ENCODE results near the gene ITM2C. TPM values are rescaled to one million over a fixed set of nuclear protein-coding genes. Genes with fewer than 3 reads are reported as not detected.

ITM2C gene
- total RNA-seq, 8 experiments from 2014 or later, result 25.9 to 442 (median 57.6) TPM

DNA sequence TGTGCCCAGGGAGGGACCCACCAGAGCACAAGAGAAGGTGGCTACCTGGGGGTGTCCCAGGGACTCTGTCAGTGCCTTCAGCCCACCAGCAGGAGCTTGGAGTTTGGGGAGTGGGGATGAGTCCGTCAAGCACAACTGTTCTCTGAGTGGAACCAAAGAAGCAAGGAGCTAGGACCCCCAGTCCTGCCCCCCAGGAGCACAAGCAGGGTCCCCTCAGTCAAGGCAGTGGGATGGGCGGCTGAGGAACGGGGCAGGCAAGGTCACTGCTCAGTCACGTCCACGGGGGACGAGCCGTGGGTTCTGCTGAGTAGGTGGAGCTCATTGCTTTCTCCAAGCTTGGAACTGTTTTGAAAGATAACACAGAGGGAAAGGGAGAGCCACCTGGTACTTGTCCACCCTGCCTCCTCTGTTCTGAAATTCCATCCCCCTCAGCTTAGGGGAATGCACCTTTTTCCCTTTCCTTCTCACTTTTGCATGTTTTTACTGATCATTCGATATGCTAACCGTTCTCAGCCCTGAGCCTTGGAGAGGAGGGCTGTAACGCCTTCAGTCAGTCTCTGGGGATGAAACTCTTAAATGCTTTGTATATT is 14.0 kb downstream of the ITM2C start:
- no peak for ATAC-seq (replicated peaks in 6 of 8)
- in situ Hi-C loops (cut with MboI; ENCODE audit: low pct_unique_long_range_greater_than_20kb in 2 of 9, low sequenced_read_pairs in 9 of 9, unreplicated experiment in 9 of 9), result no loop called here
- Histone ChIP-seq H3K27ac (no peak overlapping the region), H3K4me1 (replicated peaks in 1 of 2) (no peaks in the 10 kb centered on the region), H3K4me3 (no peak overlapping the region)
- WGBS, 10 experiments, result 78 to 100% (median 88%) methylated on average over 1 to 6 of the region's 10 CpGs; no CpG with 5 or more reads in 4 of the 10 experiments

DNA sequence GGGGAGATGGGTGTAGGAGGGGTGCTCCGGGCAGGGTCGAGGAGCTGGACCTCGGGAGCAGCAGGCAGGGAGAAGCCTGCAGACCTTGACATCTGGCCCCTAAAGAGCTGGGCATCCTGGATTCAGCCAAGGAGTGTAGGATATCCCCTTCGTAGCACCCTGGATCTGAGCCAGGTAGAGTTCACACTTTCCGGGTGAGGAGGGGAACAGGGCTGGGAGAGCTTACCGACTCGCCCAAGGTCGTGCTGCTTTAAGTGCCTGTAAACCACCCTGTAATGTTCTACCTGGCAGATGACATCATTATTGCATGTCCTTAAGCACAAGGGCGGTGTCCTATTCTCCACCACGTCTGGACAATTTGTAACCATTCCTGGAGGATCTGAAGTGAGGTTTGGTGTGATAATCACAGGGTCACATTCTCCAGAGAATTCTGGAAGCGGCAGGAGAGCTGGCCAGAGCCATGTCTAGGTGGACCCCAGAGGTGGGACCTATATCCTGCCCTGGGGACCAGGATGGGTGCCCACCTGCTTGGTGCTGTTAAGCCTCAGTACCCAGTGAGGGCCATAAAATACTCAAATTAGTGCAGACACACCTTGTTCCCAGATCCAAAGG is 14.6 kb downstream of the ITM2C start:
- in situ Hi-C loops (cut with MboI; ENCODE audit: low pct_unique_long_range_greater_than_20kb in 2 of 9, low sequenced_read_pairs in 9 of 9, unreplicated experiment in 9 of 9), result no loop called here
- Histone ChIP-seq H3K4me1 (replicated peaks in 1 of 2) (no peaks in the 10 kb centered on the region), H3K27ac (no peak overlapping the region), H3K4me3 (no peak overlapping the region)
- peak in 2 of 8 experiments; percentile 12 to 30 for ATAC-seq (replicated peaks in 6 of 8)
- 56 to 100% (median 90%) methylated on average over 1 to 8 of the region's 11 CpGs; no CpG with 5 or more reads in 3 of the 10 experiments for WGBS, 10 experiments

DNA sequence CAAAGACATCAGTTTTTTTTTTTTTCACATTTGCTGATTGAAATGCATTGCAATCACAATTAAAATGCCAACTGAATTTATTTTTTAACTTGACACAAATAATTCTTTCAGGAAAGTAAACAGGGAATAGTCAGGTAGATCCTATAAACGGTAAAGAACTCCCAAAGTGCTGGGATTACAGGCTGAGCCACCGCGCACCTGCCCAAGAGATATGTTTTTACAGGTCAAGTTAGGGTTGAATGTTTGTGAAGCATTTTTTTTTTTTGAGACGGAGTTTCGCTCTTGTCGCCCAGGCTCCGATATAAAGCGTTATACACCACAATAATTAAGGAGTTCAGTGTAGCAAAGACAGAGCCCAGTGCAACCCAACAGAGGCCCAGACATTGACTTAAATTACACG is 15.1 kb downstream of the ITM2C start:
- Histone ChIP-seq H3K27ac (no peak overlapping the region), H3K4me3 (no peak overlapping the region), H3K4me1 (replicated peaks in 1 of 2) (peaks cover 0 to 3% of the 10 kb centered on the region in 2 donors)
- WGBS, 10 experiments, result 43 to 97% (median 84%) methylated on average over 3 to 9 of the region's 9 CpGs; no CpG with 5 or more reads in 1 of the 10 experiments
- in situ Hi-C loops (cut with MboI; ENCODE audit: low pct_unique_long_range_greater_than_20kb in 2 of 9, low sequenced_read_pairs in 9 of 9, unreplicated experiment in 9 of 9), result no loop called here
- ATAC-seq (replicated peaks in 6 of 8), result no peak

DNA sequence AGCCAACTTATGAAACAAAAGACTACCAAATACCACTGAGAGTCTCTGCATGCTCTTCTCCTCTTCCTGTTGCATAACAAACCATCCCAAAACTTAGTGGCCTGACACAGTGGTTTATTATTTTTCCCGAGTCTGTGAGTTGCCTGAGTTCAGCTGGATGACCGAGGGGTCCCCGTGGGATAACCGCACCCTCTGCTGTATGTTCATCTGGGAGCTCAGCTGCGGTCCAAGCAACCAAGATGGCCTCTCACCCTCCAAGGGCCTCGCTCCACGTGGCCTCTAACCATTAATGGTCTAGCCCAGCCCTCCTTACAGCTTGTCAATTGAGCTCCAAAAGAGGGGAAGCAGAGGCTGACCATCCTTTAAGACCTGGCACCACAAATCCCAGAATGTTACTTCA is 17.1 kb downstream of the ITM2C start:
- in situ Hi-C loops (cut with MboI; ENCODE audit: low pct_unique_long_range_greater_than_20kb in 2 of 9, low sequenced_read_pairs in 9 of 9, unreplicated experiment in 9 of 9), result no loop called here
- no peak for ATAC-seq (replicated peaks in 6 of 8)
- H3K27ac ChIP-seq, result no peak overlapping the region
- WGBS, 10 experiments, result 60 to 96% (median 88%) methylated on average over 1 to 7 of the region's 7 CpGs; no CpG with 5 or more reads in 4 of the 10 experiments
- H3K4me3 ChIP-seq, result no peak overlapping the region
- peaks cover 14 to 22% of the 10 kb centered on the region in 2 donors for H3K4me1 ChIP-seq (replicated peaks in 1 of 2)

DNA sequence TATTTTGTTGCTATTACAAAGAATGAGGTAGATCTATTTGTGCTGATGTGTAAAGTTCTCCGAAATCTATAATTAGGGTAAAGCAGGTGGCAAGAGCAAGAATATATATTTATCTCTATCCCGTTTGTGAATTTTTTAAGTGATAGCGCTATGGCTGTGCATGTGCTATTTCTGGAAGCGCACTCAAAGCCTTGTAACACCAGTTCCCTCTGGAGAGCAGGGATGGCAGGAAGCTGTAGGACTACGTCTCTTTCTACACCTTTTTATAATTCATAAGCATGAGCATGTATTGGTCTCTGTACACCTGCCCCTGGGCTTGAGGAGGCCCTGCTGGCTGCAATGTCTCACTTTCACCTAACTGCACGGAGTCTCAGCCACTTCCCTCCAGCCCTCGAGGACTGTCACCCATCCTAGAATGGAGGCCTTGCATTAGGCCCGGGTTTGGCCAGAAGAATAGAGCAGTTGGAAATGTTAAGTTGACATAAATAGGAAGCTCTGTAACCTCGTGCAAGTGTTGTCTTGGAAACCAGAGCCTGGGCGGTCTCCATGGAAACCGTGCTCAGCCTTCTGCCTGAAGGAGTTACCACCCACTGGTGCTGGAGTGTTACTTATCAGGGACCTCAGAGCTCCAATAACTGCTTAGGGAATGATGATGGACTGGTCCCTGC is 20.9 kb downstream of the ITM2C start:
- ATAC-seq (replicated peaks in 6 of 8), result peak; percentile 88 to 98 (median 97)

DNA sequence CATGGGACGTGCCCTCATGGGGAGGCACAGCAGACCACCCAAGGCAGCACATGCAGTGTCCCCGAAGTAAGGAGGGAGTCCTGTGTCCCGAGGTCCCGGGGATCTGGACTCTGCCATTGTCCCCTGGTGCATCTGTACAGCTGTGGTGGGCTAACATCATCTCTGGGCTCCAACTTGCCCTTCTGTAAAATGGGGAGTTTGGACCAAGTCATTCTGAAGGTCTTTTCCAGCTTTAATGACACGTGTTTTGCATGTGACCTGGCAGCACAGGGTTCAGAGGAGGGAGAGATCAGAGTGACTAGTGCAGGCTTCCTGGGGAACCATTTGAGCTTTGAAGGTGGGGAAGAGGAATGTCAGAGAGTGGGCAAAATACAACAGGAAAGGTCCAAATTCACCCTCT is 21.5 kb downstream of the ITM2C start:
- H3K4me3 ChIP-seq, result no peak overlapping the region
- in situ Hi-C loops (cut with MboI; ENCODE audit: low pct_unique_long_range_greater_than_20kb in 2 of 9, low sequenced_read_pairs in 9 of 9, unreplicated experiment in 9 of 9), result no loop called here
- H3K4me1 ChIP-seq (replicated peaks in 1 of 2), result peaks cover 26 to 28% of the 10 kb centered on the region in 2 donors
- peak overlapping the region; percentile 81 to 84 for H3K27ac ChIP-seq
- ATAC-seq (replicated peaks in 6 of 8), result peak in 5 of 8 experiments; percentile 3 to 14 (median 11)
- WGBS, 10 experiments, result 45 to 49% methylated on average over 3 to 4 of the region's 5 CpGs; no CpG with 5 or more reads in 8 of the 10 experiments

More for the DNA sequence above, 20.9 kb downstream of the ITM2C start:
- H3K27ac ChIP-seq, result peak overlapping the region; percentile 81 to 84
- 20 to 100% (median 42%) methylated on average over 1 to 9 of the region's 11 CpGs; no CpG with 5 or more reads in 1 of the 10 experiments for WGBS, 10 experiments
- no peak overlapping the region for H3K4me3 ChIP-seq
- in situ Hi-C loops (cut with MboI; ENCODE audit: low pct_unique_long_range_greater_than_20kb in 2 of 9, low sequenced_read_pairs in 9 of 9, unreplicated experiment in 9 of 9), result no loop called here
- H3K4me1 ChIP-seq (replicated peaks in 1 of 2), result peaks cover 20 to 28% of the 10 kb centered on the region in 2 donors

DNA sequence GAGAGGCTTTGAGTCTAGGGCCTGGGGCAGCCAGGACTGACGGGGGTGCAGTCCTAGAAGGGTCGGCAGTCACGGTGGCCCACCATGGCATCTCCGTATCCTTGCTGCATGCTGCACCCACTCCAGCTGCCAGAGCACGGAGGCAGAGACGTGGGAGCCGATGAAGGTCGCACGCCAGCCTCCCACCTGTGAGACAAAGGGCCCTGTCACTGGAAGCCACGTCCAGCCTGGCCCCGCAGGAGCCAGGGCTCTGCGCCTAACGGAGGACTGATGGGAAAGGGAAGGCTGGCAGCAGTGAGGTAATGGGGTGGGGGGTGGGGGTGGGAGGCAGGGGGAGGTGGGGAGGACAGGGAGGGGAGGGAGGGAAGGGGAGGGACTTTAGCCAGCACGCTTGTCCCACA is 21.9 kb downstream of the ITM2C start:
- peak overlapping the region; percentile 81 to 84 for H3K27ac ChIP-seq
- in situ Hi-C loops (cut with MboI; ENCODE audit: low pct_unique_long_range_greater_than_20kb in 2 of 9, low sequenced_read_pairs in 9 of 9, unreplicated experiment in 9 of 9), result no loop called here
- no CpG with 5 or more reads among the region's 14 CpGs for WGBS, 10 experiments
- H3K4me3 ChIP-seq, result no peak overlapping the region
- ATAC-seq (replicated peaks in 6 of 8), result peak in 4 of 8 experiments; percentile 15 to 25 (median 20)
- peaks cover 28% of the 10 kb centered on the region in 2 donors for H3K4me1 ChIP-seq (replicated peaks in 1 of 2)

DNA sequence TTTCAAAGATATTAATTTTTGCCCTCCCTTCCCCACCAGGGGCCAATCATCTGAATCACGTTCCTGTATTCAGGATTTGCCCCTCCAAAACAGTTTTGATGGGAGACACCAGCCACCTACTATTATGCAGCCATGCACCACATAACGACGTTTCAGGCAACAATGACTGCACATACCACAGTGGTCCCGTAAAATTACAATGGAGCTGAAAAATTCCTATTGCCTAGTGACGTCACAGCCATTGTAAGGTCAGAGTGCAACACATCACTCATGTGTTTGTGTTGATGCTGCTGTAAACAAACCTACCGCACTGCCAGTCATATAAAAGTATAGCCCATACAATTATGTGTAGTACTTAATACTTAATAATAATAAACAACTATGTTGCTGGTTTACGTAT is 22.6 kb downstream of the ITM2C start:
- Histone ChIP-seq H3K27ac (no peak overlapping the region), H3K4me1 (replicated peaks in 1 of 2) (peaks cover 28% of the 10 kb centered on the region in 2 donors), H3K4me3 (no peak overlapping the region)
- no peak for ATAC-seq (replicated peaks in 6 of 8)
- WGBS, 10 experiments, result 46 to 100% (median 69%) methylated on average over 1 to 7 of the region's 7 CpGs
- in situ Hi-C loops (cut with MboI; ENCODE audit: low pct_unique_long_range_greater_than_20kb in 2 of 9, low sequenced_read_pairs in 9 of 9, unreplicated experiment in 9 of 9), result no loop called here

DNA sequence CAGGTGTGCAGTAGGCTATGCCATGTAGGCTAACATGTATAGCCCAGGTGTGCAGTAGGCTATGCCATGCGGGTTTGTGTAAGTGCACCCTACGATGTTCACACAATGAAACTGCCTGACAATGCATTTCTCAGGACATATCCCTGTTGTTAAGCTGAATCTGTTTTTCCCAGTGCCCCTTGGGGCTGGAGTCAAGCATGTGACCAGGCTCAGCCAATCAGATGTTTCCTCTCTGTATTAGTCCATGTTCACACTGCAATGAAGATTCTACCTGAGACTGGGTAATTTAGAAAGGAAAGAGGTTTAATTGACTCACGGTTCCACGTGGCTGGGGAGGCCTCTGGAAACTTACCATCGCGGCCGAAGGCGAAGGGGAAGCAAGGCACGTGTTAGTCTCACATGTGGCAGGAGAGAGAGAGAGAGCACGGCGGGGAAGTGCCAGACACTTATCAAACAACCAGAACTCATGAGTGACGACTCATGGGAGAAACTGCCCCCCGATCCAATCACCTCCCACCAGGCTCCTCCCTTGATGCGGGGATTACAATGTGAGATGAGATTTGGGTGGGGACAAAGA is 24.2 kb downstream of the ITM2C start:
- H3K27ac ChIP-seq, result no peak overlapping the region
- in situ Hi-C loops (cut with MboI; ENCODE audit: low pct_unique_long_range_greater_than_20kb in 2 of 9, low sequenced_read_pairs in 9 of 9, unreplicated experiment in 9 of 9), result no loop called here
- H3K4me3 ChIP-seq, result no peak overlapping the region
- WGBS, 10 experiments, result 57 to 100% (median 95%) methylated on average over 1 to 9 of the region's 14 CpGs; no CpG with 5 or more reads in 2 of the 10 experiments
- peaks cover 28 to 38% of the 10 kb centered on the region in 2 donors for H3K4me1 ChIP-seq (replicated peaks in 1 of 2)
- no peak for ATAC-seq (replicated peaks in 6 of 8)

DNA sequence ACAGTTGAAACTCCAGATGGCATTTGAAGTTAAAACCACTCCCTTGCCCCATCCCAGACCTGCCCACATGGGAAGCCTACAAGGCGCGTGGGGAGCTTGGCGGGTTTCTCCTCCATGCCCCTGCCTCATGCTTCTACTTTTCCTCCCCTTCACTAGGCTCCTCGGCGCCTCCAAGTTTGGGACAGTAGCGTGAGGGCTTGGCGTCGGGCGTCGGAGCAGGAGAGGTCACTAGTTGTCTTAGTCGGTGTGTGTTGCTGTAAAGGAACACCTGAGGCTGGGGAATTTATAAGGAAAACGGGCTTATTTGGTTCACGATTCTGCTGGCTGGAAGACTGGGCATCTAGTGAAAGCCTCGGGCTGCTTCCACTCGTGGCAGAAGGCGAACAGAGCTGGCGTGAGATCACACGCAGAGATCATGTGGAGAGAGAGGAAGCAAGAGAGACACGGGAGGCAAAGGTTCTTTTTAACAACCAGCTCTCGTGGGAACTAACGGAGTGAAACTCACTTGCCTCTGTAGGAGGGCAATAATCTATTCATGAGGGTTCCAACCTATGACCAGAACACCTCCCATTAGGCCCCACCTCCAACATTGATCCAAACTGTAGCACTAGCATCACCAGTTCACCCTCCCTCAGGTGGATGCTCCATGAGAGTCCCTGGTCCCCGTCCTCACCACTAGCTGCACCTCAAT is 25.3 kb downstream of the ITM2C start:
- in situ Hi-C loops (cut with MboI; ENCODE audit: low pct_unique_long_range_greater_than_20kb in 2 of 9, low sequenced_read_pairs in 9 of 9, unreplicated experiment in 9 of 9), result no loop called here
- ATAC-seq (replicated peaks in 6 of 8), result no peak
- 41 to 100% (median 84%) methylated on average over 1 to 16 of the region's 22 CpGs; no CpG with 5 or more reads in 1 of the 10 experiments for WGBS, 10 experiments
- H3K4me1 ChIP-seq (replicated peaks in 1 of 2), result peaks cover 23 to 45% of the 10 kb centered on the region in 2 donors
- H3K27ac ChIP-seq, result no peak overlapping the region
- H3K4me3 ChIP-seq, result no peak overlapping the region

DNA sequence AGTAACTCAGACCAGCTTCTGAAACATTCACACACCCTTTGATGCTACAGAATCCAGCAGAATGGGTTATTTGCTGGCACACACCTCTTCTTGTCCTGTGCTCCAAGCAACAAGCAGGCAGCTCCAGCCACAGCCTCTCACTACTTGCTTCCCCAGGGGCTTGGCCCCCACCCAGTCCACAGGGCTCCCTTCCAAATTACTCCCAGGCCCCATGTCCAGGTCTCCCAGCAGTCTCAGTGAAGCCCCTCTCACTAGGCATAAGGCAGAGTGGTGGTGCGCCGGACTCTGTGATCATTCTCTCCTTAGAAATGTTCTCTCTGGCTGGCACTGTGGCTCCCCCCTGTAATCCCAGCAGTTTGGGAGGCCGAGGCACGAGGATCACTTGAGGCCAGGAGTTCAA is 25.9 kb downstream of the ITM2C start:
- Histone ChIP-seq H3K4me1 (replicated peaks in 1 of 2) (peaks cover 17 to 41% of the 10 kb centered on the region in 2 donors), H3K4me3 (no peak overlapping the region), H3K27ac (no peak overlapping the region)
- no peak for ATAC-seq (replicated peaks in 6 of 8)
- in situ Hi-C loops (cut with MboI; ENCODE audit: low pct_unique_long_range_greater_than_20kb in 2 of 9, low sequenced_read_pairs in 9 of 9, unreplicated experiment in 9 of 9), result no loop called here
- 63 to 100% (median 96%) methylated on average over 1 to 4 of the region's 4 CpGs; no CpG with 5 or more reads in 4 of the 10 experiments for WGBS, 10 experiments

DNA sequence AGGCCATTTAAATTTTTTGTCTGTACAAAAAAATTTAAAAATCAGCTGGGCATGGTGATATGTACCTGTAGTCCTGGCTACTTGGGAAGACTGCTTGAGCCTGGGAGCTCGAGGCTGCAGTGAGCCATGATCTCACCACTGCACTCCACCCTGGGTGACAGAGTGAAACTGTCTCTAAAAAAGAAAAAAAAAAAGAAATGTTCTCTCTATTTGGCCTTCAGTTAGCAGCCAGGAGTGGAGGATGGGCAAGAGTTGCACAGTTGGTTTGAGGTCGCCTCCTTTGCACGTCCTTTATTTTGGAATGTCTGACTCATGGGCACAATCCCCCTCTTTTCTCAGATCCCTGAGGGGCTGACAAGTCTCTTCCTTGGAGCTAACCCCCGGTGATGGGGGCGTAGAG is 26.3 kb downstream of the ITM2C start:
- Histone ChIP-seq H3K4me3 (no peak overlapping the region), H3K4me1 (replicated peaks in 1 of 2) (peaks cover 14 to 38% of the 10 kb centered on the region in 2 donors), H3K27ac (no peak overlapping the region)
- 62 to 88% (median 72%) methylated on average over 2 to 5 of the region's 5 CpGs; no CpG with 5 or more reads in 6 of the 10 experiments for WGBS, 10 experiments
- in situ Hi-C loops (cut with MboI; ENCODE audit: low pct_unique_long_range_greater_than_20kb in 2 of 9, low sequenced_read_pairs in 9 of 9, unreplicated experiment in 9 of 9), result no loop called here
- peak in 7 of 8 experiments; percentile 26 to 70 (median 49) for ATAC-seq (replicated peaks in 6 of 8)

Measured in motor neuron (in vitro differentiated cells).